ENCODE data around the gene STK32B.
"Not testable (repeated sequence)": the region's sequence is repeated elsewhere in the genome, so short reads cannot be mapped to it uniquely, and the experiment has no call there.

The STK32B gene

DNA sequence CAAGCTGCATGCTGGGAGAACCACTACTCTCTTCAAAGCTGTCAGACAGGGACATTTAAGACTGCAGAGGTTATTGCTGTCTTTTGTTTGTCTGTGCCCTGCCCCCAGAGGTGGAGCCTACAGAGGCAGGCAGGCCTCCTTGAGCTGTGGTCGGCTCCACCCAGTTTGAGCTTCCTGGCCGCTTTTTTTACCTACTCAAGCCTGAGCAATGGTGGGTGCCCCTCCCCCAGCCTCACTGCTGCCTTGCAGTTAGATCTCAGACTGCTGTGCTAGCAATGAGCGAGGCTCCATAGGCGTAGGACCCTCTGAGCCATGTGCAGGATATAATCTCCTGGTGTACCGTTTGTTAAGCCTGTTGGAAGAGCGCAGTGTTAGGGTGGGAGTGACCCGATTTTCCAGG lies 195.8 kb downstream of the STK32B start:
- FAIRE-seq: not testable (repeated sequence)

GRCh38 chr4:5247735-5248134 lies 196.5 kb downstream of the STK32B start:
- FAIRE-seq (no peak), DNase-seq (ENCODE audit: insufficient read length, low spot score) (no peak)

More for the DNA sequence above, 195.8 kb downstream of the STK32B start:
- DNase-seq (ENCODE audit: insufficient read length, low spot score): not testable (repeated sequence)

DNA sequence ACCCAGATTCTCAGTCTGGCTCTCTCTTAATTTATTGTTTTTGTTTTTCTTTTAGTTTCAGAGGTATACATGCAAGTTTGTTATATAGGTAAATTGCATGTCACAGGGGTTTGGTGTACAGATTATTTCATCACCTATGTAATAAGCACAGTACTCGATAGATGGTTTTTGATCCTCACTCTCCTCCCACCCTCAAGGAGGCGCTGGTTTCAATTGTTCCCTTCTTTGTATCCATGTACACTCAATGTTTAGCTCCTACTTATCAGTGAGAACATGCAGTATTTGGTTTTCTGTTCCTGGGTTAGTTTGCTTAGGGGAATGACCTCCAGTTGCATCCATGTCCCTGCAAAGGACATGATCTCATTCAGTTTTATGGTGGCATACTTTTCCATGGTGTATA lies 198.4 kb downstream of the STK32B start:
- no peak for DNase-seq (ENCODE audit: insufficient read length, low spot score)
- no peak for FAIRE-seq

DNA sequence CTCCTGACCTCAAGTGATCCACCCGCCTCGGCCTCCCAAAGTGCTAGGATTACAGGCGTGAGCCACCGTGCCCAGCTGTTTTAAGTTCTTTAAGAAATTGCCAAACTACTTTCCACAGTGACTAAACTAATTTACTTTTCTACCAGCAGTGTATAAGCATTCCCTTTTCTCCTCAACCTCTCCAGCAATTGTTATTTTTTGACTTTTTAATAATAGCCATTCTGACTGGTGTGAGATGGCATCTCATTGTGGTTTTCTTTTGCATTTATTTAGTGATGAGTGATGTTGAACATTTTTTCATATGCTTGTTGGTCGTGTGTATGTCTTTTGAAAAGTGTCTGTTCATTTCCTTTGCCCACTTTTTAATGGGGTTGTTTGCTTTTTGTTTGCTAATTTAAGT lies 199.3 kb downstream of the STK32B start:
- FAIRE-seq: not testable (repeated sequence)

GRCh38 chr4:5256421-5256820 lies 205.1 kb downstream of the STK32B start:
- no peak for DNase-seq (ENCODE audit: insufficient read length, low spot score)
- no peak for FAIRE-seq

More for the DNA sequence above, 199.3 kb downstream of the STK32B start:
- DNase-seq (ENCODE audit: insufficient read length, low spot score): not testable (repeated sequence)

- no peak for DNase-seq (ENCODE audit: insufficient read length, low spot score)
These were observed 205.8 kb downstream of the STK32B start for GRCh38 chr4:5257086-5257485.

GRCh38 chr4:5259471-5259870 lies 208.2 kb downstream of the STK32B start:
- no peak for DNase-seq (ENCODE audit: insufficient read length, low spot score)
- no peak for FAIRE-seq

More at GRCh38 chr4:5257086-5257485, 205.8 kb downstream of the STK32B start:
- FAIRE-seq: no peak

- DNase-seq (ENCODE audit: insufficient read length, low spot score): no peak
- FAIRE-seq: no peak
These were observed 208.8 kb downstream of the STK32B start for GRCh38 chr4:5260121-5260520.

DNA sequence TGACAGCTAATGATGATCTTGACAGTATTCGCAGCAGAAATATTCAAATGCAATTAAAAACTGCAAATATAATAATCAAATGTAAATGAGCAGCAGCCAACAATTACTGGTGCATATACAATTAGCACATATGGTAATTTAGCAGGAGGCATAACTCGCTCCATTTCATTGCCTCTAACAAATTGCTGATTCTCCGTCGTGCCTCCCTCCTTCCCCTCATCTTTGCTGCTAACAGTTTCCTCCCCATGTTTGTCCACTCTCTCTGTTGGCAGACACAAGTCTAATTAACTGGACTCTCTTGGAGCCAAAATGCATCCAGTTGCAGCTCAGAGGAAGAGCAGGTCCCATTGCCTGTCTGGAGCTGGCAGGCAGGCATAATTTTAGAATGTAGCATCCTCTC lies 210.6 kb downstream of the STK32B start:
- FAIRE-seq (no peak), DNase-seq (ENCODE audit: insufficient read length, low spot score) (no peak)

DNA sequence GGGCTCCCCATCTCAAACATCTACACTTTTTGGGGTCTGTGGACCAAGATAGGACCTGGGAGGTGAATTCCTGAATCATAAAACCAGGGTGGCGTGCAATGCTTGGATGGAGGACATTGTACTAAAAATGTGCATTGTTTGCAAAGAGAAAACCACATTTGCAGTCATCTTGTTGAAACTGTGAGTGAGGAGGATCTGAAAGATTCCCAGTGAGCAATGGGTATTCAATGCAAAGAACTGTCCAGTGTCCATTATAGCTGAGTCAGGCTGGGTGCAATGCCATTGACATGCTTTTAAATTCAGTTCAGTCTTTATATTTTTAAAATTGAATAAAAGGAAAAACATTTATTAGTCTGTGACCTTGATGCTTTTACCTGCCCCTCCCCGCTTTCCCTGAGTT lies 215.7 kb downstream of the STK32B start:
- DNase-seq (ENCODE audit: insufficient read length, low spot score) (no peak), FAIRE-seq (no peak)

- no peak for FAIRE-seq
- DNase-seq (ENCODE audit: insufficient read length, low spot score): no peak
These were observed 216.1 kb downstream of the STK32B start for GRCh38 chr4:5267408-5267807.

DNA sequence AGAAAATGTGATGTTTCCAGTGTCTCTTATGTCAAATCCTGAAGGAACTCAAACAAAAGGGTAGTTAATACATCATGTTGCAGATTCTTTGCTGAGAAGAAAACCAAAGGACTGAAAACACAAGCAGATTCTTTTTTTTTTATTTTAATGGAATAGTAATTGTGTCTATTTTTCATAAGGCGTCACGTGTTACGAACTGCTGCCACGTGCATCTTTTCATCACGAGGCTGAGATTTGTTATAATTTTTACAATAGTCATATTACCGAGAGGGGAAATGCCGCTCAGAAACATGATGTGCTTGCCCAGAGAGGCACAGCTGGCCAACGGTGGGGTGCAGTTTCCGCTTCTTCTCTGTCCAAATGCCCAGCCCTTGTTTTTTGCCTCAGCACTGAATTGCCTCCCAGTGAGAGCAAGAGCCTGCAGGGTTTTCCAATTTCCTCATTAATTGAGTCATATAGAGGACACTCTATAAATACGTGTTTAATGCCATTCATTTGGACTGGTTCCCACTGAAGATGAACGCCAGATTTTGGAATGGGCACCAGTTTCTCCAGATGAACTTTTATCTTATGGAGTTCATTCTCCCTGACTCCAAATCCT lies 225.3 kb downstream of the STK32B start:
- DNase-seq (ENCODE audit: insufficient read length, low spot score): no peak
- FAIRE-seq: no peak

DNA sequence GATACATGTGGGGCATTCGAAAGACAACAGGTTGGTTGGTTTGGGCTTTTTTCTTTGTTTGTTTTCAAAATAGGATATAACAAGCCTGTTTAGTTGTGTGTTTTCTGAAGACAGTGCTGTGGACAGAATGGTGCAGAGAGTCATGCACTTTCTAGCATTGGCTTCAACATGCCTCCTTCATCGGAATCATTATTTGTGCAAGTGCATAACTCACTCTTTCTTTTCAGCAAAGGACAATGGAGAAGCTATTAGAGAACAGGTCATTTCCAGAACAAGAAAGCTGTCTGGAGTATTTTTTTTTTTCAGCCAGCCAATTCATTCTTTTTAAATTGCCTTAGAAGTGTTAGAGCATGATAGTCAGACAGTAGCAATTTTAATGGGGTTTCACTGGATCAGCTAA lies 225.8 kb downstream of the STK32B start:
- no peak for FAIRE-seq
- no peak for DNase-seq (ENCODE audit: insufficient read length, low spot score)

- no peak for FAIRE-seq
- no peak for DNase-seq (ENCODE audit: insufficient read length, low spot score)
These were observed 226.9 kb downstream of the STK32B start for GRCh38 chr4:5278213-5278612.

DNA sequence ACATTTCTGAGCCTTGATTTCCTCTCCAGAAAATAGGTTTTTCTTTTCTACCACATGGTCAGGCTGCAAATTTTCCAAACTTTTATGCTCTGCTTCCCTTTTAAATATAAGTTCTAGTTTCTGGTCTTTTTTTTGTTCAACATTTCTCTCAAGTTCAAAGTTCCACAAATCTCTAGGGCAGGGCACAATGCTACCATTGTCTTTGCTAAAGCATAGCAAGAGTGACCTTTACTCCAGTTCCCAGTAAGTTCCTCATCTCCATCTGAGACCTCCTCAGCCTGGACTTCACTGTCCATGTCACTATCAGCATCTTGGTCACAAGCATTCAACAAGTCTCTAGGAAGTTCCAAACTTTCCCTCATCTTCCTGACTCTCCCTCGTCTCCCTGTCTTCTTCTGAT lies 228.8 kb downstream of the STK32B start:
- not testable (repeated sequence) for DNase-seq (ENCODE audit: insufficient read length, low spot score); FAIRE-seq

DNA sequence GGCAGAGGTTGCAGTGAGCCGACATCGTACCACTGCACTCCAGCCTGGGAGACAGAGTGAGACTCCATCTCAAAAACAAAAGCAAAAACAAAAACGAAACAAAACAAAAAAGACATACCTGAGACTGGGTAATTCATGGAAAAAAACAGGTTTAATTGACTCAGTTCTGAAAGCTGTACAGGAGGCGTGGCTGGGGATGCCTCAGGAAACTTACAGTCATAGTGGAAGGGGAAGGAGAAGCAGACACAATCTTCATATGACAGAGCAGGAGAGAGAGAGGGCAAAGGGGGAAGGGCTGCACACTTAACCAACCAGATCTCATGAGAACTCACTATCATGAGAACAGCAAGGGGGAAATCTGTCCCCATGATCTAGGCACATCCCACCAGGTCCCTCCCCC lies 229.5 kb downstream of the STK32B start:
- no peak for FAIRE-seq
- DNase-seq (ENCODE audit: insufficient read length, low spot score): no peak

GRCh38 chr4:5283837-5284236 lies 232.6 kb downstream of the STK32B start:
- FAIRE-seq: no peak
- DNase-seq (ENCODE audit: insufficient read length, low spot score): no peak

- no peak for FAIRE-seq
These were observed 233.2 kb downstream of the STK32B start for GRCh38 chr4:5284517-5284916.

GRCh38 chr4:5292101-5292500 lies 240.8 kb downstream of the STK32B start:
- DNase-seq (ENCODE audit: insufficient read length, low spot score) (no peak), FAIRE-seq (no peak)

More at GRCh38 chr4:5284517-5284916, 233.2 kb downstream of the STK32B start:
- no peak for DNase-seq (ENCODE audit: insufficient read length, low spot score)

DNA sequence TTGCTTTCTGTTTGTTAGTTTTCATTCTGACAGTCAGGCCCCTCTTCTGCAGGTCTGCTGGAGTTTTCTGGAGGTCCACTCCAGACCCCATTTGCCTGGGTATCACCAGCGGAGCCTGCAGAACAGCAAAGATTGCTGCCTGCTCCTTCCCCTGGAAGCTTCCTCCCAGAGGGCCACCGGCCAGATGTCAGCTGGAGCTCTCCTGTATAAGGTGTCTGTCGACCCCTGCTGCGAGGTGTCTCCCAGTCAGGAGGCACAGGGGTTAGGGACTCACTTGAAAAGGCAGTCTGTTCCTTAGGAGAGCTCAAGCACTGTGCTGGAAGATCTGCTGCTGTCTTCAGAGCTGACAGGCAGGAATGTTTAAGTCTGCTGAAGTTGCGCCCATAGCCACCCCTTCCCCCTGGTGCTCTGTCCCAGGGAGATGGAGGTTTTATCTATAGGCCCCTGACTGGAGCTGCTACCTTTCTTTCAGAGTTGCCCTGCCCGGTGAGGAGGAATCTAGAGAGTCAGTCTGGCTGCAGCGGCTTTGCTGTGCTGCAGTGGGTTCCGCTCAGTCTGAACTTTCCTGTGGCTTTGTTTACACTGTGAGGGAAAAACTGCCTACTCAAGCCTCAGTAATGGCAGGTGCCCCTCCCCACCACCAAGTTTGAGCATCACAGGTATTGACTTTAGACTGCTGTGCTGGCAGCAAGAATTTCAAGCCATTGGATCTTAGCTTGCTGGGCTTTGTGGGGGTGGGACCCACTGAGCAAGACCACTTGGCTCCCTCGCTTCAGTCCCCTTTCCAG lies 246.9 kb downstream of the STK32B start:
- not testable (repeated sequence) for FAIRE-seq; DNase-seq (ENCODE audit: insufficient read length, low spot score)

GRCh38 chr4:5300283-5300682 lies 249.0 kb downstream of the STK32B start:
- no peak for DNase-seq (ENCODE audit: insufficient read length, low spot score)
- no peak for FAIRE-seq

DNA sequence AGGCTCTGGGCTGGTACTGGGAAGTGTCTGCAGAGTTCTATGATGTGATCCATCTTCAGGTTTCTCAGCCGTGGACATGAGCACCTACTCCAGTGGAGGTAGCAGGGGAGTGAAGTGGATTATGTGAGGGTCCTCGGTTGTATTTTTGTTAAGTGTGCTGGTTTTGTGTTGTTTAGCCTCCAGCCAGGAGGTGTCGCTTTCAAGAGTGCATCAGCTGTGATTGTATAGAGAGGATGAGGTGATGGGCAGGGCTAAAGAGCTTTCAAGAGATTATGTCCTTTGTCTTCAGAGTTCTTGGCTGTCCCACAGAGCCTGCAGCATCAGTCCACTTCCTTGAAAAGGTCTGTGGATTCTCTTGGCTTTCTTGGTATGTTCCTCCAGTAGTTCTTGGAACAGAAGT lies 256.6 kb downstream of the STK32B start:
- DNase-seq (ENCODE audit: insufficient read length, low spot score) (no peak), FAIRE-seq (no peak)
